Endothelial cell of umbilical vein (primary cell): ENCODE results near the gene STK39.

Experiments
- FOS ChIP-seq: IDR thresholded peaks from 2 replicates; pipeline ENCODE4 v1.6.1; 2011; ENCODE audit warnings: mild to moderate bottlenecking, low read length, moderate library complexity, borderline replicate concordance; ENCODE audit not compliant: insufficient read depth
- POLR2A ChIP-seq: IDR thresholded peaks from 2 replicates; pipeline ENCODE4 v1.6.1; 2012; ENCODE audit warnings: low read depth, mild to moderate bottlenecking, control low read depth, low read length
- POLR2AphosphoS5 ChIP-seq: IDR thresholded peaks from 2 replicates; pipeline ENCODE4 v1.6.1; 2012; ENCODE audit warnings: low read depth, mild to moderate bottlenecking, control low read depth, low read length, moderate library complexity; ENCODE audit not compliant: insufficient read depth
- TF ChIP-seq, protein P1 (sequence below), 2 donors: IDR thresholded peaks; 1 replicate in 1 of 2; 2 replicates in 1 of 2; pipeline ENCODE4 v1.5.1; 2011; ENCODE audit warnings: low read length in 2 of 2, mild to moderate bottlenecking in 2 of 2, moderate library complexity in 2 of 2, control low read depth in 1 of 2, inconsistent platforms in 1 of 2, low read depth in 1 of 2; ENCODE audit not compliant: insufficient read depth in 1 of 2; ENCODE audit errors: extremely low read depth in 1 of 2
- TF ChIP-seq, protein P2 (sequence below): IDR thresholded peaks from 2 replicates; pipeline ENCODE4 v1.6.1; 2011; ENCODE audit not compliant: insufficient read depth, insufficient read length

DNA sequence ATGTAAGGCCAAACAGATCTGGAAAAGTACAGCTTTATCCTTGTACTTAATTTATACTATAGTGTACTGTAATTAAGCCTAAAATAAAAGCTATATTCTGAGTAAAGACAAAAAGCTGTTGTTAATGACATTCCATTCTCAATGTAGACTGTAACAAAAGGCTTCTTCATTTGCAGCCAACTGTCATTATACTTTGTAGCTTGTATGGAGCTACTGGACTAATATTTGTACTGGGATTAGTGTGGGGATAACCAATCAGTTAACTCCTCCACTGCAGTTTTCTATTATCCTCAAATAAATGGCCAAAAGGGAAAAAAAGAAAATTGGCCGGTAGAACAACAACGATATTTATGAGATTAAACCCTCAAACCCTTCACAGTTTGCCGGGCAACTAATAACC is 66.5 kb downstream of the STK39 start:
- TF ChIP-seq POLR2AphosphoS5 (no peak), POLR2A (no peak), FOS (no peak)
- TF ChIP-seq, protein P1, sequence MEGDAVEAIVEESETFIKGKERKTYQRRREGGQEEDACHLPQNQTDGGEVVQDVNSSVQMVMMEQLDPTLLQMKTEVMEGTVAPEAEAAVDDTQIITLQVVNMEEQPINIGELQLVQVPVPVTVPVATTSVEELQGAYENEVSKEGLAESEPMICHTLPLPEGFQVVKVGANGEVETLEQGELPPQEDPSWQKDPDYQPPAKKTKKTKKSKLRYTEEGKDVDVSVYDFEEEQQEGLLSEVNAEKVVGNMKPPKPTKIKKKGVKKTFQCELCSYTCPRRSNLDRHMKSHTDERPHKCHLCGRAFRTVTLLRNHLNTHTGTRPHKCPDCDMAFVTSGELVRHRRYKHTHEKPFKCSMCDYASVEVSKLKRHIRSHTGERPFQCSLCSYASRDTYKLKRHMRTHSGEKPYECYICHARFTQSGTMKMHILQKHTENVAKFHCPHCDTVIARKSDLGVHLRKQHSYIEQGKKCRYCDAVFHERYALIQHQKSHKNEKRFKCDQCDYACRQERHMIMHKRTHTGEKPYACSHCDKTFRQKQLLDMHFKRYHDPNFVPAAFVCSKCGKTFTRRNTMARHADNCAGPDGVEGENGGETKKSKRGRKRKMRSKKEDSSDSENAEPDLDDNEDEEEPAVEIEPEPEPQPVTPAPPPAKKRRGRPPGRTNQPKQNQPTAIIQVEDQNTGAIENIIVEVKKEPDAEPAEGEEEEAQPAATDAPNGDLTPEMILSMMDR (IDR thresholded peaks at IDR 0.05; ENCODE audit: extremely low read depth in 1 of 2, insufficient read depth in 1 of 2, low read depth in 1 of 2, low read length in 2 of 2): no peak
- TF ChIP-seq, protein P2, sequence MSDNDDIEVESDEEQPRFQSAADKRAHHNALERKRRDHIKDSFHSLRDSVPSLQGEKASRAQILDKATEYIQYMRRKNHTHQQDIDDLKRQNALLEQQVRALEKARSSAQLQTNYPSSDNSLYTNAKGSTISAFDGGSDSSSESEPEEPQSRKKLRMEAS: no peak
